GM13977 (cell line): Measurements from ENCODE around the gene ENDOG.

Experiments used
- DNase-seq: peaks from one replicate; pipeline ENCODE4 v3.0.0; 2012; ENCODE audit warnings: low spot score
- in situ Hi-C: fragments of 300-500 bp; cut with MboI; formaldehyde crosslinking; loops from one replicate; pipeline ENCODE4 v1.12.0; 2022; ENCODE audit warnings: low sequenced_read_pairs, low pct_unique_long_range_greater_than_20kb, mixed read lengths, inconsistent platforms; ENCODE audit not compliant: unreplicated experiment
- TF ChIP-seq, protein P1 (sequence below): IDR thresholded peaks from 2 replicates; pipeline ENCODE4 v1.5.1; 2012; ENCODE audit warnings: mild to moderate bottlenecking, control low read depth; ENCODE audit not compliant: insufficient read depth; ENCODE audit errors: extremely low read depth, missing control alignments

ENDOG gene

DNA sequence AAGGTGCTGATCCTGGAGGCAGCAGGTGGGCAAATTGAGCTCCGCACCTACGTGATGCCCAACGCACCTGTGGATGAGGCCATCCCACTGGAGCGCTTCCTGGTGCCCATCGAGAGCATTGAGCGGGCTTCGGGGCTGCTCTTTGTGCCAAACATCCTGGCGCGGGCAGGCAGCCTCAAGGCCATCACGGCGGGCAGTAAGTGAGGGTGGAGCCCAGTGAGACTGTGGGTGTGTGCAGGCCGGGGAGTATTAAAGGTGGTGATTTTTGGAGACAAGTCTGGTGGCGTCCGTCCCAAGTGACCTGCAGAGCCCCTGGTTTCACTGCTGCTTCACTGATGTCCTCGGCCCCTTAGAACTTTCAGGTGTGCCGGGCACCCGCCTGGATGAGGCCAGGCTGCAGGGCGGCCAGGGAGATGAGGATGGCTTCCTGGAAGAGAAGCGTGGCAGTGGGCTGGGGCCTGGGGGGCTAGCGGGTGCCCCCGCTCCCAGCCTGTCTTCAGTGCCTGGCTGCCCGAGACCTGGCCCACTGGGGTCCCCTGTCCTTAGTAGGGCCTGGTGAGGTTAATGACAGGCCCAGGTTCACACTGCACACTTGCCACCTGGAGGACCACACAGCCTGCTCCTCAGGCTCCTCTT is 4.2 kb downstream of the ENDOG start:
- TF ChIP-seq, protein P1, sequence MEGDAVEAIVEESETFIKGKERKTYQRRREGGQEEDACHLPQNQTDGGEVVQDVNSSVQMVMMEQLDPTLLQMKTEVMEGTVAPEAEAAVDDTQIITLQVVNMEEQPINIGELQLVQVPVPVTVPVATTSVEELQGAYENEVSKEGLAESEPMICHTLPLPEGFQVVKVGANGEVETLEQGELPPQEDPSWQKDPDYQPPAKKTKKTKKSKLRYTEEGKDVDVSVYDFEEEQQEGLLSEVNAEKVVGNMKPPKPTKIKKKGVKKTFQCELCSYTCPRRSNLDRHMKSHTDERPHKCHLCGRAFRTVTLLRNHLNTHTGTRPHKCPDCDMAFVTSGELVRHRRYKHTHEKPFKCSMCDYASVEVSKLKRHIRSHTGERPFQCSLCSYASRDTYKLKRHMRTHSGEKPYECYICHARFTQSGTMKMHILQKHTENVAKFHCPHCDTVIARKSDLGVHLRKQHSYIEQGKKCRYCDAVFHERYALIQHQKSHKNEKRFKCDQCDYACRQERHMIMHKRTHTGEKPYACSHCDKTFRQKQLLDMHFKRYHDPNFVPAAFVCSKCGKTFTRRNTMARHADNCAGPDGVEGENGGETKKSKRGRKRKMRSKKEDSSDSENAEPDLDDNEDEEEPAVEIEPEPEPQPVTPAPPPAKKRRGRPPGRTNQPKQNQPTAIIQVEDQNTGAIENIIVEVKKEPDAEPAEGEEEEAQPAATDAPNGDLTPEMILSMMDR = no peak
- no peak for DNase-seq
- in situ Hi-C loops = no loop called here

DNA sequence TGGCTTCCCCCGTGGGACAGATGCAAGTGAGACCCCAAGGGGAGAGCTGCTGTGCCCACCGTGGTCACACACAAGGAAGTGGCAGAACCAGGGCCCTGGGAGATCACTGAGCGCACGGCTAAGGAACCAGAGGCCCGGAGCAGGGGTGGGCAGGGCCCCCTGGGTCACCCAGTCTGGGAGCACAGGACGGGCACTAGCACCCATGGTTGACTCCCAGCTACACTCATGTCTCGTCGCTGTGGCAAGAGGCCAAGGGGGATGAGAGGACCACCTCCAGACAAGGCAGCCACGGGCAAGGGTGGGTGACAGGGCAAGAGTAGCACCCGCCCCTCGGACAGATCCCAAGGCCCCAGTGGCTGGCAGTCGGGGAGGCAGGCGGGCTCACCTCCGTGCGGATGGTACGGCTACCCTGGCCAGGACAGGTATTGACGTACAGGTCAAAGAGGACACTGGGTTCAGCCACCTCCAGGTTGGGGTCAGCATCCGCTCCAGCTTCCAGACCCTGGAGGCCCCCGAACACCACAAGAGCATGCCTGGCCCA is 5.1 kb downstream of the ENDOG start:
- no peak for DNase-seq
- TF ChIP-seq, protein P1 = no peak
- in situ Hi-C loops = no loop called here

DNA sequence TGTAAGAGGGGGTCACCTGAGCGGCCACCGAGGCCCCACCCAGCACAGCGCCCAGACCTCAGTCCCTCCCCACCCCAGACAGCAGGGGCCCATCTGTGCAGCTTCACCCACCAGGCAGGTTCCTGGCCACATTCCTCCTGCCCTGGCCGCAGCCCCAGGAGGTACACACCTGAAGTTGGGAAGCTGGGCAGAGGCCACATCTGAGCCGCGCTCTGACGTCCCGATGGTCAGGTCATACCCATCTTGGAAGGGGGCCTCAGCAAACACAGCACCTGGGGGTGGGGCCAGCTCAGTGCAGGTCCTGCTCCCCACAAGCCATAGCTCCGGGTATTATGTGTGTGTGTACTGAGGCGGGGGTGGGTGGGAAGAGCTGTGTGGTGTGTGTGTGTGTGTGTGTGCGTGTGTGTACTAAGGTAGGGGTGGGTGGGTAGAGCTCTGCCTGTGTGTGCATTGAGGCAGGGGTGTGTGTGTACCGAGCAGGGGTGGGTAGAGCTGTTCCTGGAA is 5.7 kb downstream of the ENDOG start:
- TF ChIP-seq, protein P1 = no peak
- in situ Hi-C loops = no loop called here

DNA sequence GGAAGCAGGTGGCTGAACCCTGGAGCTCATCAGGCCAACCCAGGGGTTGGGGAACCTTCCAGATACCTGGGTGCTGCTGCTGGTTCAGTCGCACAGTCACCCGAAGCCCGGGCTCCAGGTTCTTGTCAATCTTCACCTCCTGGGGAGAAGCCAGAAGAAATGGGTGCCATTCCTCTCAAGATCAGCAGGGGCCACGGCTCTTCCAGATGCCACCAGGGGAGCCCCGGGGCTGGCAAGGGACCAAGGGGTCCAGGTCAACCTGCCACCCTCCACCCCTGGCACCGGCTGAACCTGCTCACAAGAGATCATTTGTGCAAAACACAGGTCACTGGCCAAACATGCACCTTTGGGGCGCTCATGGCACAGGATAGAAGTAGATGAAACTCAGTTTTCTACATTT is 6.6 kb downstream of the ENDOG start:
- TF ChIP-seq, protein P1 = no peak
- in situ Hi-C loops = no loop called here
- DNase-seq = no peak

More for the DNA sequence above, 5.7 kb downstream of the ENDOG start:
- DNase-seq = no peak

DNA sequence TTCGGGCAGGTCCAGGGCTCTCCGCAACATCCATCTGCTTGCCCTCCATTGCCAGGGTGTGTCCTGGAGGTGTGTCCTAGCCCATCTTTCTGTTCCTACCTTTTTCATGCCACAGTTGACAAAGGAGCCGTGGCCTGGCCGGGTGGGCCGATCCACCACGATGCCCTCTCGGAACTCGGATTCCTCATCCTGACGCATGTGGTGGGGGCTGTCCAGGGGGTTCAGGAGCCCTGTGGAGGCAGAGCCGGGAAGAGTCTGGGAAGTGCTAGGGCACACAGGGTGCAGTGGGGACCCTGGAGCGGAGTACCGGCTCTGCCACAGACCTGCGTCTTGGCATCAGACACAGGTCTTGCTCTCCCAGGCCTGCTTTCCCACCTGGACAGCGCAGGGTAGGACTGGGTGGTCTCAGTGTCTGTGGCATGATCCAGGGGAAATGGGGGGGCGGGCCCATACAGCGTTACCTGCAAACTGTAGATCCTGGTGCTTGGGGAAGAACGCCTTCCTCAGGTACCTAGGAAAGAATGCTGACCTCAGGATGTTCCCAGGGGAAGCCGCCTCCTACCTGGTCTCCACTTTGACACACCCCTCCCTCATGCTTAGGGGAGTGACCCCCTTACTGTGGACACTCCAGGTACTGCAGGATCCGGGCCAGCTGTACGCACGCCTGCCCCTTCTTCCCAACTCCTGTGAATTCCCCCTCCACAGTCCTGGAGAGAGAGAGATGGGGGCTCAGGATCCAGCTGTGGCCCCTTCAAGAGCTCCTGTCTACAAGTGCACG is 7.8 kb downstream of the ENDOG start:
- in situ Hi-C loops = no loop called here
- DNase-seq = no peak
- TF ChIP-seq, protein P1 = no peak

DNA sequence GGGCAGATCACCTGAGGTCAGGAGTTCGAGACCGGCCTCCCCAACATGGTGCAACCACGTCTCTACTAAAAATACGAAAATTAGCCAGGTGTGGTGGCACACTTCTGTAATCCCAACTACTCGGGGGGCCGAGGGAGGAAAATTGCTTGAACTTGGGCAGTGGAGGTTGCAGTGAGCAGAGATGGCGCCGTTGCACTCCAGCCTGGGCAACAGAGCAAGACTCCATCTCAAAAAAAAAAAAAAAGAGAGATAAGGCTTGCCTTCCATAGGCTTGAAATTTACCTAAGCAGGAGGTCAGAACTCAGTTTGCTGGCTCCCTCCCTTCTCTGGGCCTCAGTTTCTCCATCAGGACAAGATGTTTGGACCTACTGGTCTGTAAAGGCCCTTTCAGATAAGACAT is 10.0 kb downstream of the ENDOG start:
- TF ChIP-seq, protein P1 = peak; percentile 2
- in situ Hi-C loops = no loop called here
- DNase-seq = no peak
